ENCODE data around the gene NLRP1.

The NLRP1 gene

DNA sequence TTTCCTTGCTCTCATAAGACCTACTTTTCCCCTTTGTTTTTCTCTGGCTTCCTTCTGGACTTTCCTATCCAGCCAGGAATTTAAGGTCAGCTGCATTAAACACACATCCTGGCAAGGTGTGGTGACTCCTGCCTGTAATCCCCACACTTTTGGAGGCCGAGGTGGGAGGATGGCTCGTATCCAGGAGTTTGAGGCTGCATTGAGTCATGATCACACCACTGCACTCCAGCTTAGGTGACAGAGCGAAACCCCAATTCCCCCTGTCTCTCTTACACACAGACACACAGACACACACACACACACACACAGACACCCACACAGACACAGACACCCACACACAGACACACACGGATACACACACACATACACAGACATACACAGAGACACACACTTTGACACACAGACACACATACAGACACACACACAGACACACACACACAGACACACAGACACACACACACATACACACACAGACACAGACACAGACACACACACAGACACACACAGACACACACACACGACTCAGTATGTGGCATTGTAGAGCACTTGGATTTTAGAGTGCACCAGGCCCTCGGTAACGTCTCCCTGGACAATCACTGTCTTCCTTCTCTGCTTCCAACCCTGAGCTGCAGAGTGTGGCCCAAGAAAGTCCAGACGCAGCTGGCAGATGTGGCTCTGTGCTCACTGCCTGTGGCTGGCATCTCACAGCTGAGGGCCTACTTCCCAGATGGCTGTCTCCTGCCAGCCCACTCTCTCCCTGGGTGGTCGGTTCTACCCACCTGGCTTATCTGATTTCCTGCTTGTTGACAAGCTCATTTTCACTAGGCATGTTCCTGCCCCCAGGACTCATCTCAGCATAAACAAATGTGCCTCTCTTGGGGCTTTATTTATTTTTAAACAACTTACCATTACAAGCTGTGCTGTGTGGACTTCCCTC, 39.0 kb downstream of the NLRP1 start:
- no peak for ATAC-seq
- Mint-ChIP-seq H3K27ac (peak overlapping the region; percentile 35), H3K9me3 (no peaks in the 10 kb centered on the region), H3K36me3 (peaks cover 86% of the 10 kb centered on the region), H3K4me1 (peaks cover 13% of the 10 kb centered on the region), H3K4me3 (no peak overlapping the region)
- no peak for DNase-seq (ENCODE audit: low spot score in 2 of 2)

DNA sequence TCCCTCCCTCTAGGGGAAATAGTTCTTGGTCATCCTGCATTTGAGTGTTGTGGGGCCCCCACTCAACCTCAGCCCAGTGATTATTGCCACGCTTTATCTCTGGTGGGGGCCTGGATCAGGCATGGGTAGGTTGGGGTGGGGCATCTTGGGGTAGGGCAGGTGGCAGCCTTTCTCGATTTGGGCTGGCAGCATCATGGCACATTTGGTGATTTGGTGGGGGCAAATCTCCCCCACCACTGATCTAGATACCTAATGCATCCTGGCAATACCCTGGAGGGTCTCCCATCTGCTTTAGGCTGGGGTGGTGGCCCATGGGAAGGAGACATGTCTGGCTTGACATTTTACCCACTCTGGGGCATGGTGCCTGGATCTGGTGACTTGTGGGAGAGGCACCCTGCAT, 40.2 kb downstream of the NLRP1 start:
- H3K4me1 Mint-ChIP-seq, result peaks cover 13% of the 10 kb centered on the region
- no peak for DNase-seq (ENCODE audit: low spot score in 2 of 2)
- H3K4me3 Mint-ChIP-seq, result no peak overlapping the region
- ATAC-seq, result no peak
- H3K9me3 Mint-ChIP-seq, result no peaks in the 10 kb centered on the region
- no peak overlapping the region for H3K27ac Mint-ChIP-seq
- peaks cover 84% of the 10 kb centered on the region for H3K36me3 Mint-ChIP-seq

DNA sequence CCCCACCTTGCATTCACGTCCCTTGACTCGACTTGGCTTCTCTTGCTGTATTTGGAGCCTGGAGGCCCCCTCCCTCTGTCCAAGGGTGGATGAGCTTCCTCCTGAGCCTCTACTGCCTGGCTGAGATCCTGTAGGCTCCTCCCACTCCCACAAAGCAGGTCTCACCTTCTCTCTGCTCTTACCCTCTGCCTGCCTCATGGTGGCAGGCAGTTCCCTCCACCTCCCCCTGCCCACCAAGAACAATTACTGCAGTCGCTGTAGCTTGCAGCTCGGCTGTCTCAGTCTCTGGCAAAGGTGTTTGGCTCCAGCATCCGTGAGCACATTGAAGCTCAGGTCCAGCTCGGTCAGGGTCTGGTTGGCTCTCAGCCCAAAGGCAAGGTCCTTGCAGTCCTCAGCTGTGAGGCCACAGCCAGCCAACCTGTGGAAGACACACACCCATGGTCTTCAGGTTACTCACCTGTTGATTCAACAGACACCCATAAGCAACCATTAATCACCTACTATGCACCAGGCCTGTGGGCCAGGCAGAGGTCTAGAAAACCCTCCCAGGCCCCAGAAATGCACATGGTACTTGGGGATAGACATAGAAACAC, 42.6 kb downstream of the NLRP1 start:
- ATAC-seq (no peak), DNase-seq (ENCODE audit: low spot score in 2 of 2) (no peak)
- peak overlapping the region; percentile 40 for H3K27ac Mint-ChIP-seq
- no peaks in the 10 kb centered on the region for H3K9me3 Mint-ChIP-seq
- H3K4me1 Mint-ChIP-seq, result no peaks in the 10 kb centered on the region
- H3K36me3 Mint-ChIP-seq, result peaks cover 84% of the 10 kb centered on the region
- H3K4me3 Mint-ChIP-seq, result no peak overlapping the region

DNA sequence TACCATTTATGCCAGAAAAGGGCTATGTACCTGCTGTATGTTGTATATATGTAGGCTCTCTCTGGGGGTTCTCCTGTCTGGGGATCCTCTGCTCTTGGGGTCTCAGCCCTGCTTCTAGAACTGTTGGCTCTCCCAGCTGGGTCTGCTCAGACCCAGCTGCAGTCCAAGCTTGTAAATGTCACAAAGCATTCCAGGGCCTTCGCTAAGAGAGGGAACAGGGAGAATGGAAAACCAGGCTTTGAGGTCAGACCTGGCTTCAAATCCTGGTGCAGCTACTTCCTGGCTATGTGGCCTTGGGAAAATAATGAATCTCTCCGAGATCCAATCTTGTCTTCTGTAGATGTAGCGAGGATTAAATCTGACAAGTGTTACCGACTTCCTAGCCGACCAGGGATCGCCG, 44.0 kb downstream of the NLRP1 start:
- DNase-seq (ENCODE audit: low spot score in 2 of 2), result no peak
- Mint-ChIP-seq H3K36me3 (peaks cover 85% of the 10 kb centered on the region), H3K9me3 (no peaks in the 10 kb centered on the region), H3K4me3 (no peak overlapping the region), H3K27ac (no peak overlapping the region), H3K4me1 (no peaks in the 10 kb centered on the region)
- no peak for ATAC-seq

GRCh38 chr17:5539286-5539685, 45.0 kb downstream of the NLRP1 start:
- ATAC-seq, result no peak
- H3K4me1 Mint-ChIP-seq, result no peaks in the 10 kb centered on the region
- no peaks in the 10 kb centered on the region for H3K9me3 Mint-ChIP-seq
- no peak overlapping the region for H3K27ac Mint-ChIP-seq
- H3K4me3 Mint-ChIP-seq, result no peak overlapping the region
- DNase-seq (ENCODE audit: low spot score in 2 of 2), result no peak
- peaks cover 95% of the 10 kb centered on the region for H3K36me3 Mint-ChIP-seq

GRCh38 chr17:5536866-5537650, 47.3 kb downstream of the NLRP1 start:
- no peak for DNase-seq (ENCODE audit: low spot score in 2 of 2)
- Mint-ChIP-seq H3K36me3 (peaks cover 98% of the 10 kb centered on the region), H3K27ac (peak overlapping the region; percentile 84), H3K4me1 (no peaks in the 10 kb centered on the region), H3K4me3 (no peak overlapping the region), H3K9me3 (no peaks in the 10 kb centered on the region)
- ATAC-seq, result no peak

DNA sequence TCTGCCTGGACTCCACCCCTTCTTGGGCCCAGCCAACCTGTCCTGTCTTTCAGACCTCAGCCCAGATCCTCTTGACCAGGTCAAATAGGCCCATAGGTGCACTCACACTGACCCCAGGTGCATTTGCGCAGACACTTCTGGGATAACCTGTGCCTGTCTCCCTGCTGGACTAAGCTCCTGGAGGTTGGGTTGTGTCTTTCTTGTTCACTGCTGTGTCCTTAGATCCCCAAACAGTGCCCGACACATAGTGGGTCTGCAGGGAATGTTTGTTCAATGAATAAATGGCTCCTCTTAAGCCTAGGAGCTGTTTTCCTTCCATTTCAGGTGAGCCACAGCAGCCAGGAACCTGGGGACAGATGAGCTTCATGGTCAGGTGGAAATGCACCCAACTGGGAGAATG, 48.9 kb downstream of the NLRP1 start:
- no peaks in the 10 kb centered on the region for H3K4me1 Mint-ChIP-seq
- H3K9me3 Mint-ChIP-seq, result no peaks in the 10 kb centered on the region
- no peak for ATAC-seq
- H3K27ac Mint-ChIP-seq, result no peak overlapping the region
- no peak for DNase-seq (ENCODE audit: low spot score in 2 of 2)
- no peak overlapping the region for H3K4me3 Mint-ChIP-seq
- H3K36me3 Mint-ChIP-seq, result peaks cover 99% of the 10 kb centered on the region

DNA sequence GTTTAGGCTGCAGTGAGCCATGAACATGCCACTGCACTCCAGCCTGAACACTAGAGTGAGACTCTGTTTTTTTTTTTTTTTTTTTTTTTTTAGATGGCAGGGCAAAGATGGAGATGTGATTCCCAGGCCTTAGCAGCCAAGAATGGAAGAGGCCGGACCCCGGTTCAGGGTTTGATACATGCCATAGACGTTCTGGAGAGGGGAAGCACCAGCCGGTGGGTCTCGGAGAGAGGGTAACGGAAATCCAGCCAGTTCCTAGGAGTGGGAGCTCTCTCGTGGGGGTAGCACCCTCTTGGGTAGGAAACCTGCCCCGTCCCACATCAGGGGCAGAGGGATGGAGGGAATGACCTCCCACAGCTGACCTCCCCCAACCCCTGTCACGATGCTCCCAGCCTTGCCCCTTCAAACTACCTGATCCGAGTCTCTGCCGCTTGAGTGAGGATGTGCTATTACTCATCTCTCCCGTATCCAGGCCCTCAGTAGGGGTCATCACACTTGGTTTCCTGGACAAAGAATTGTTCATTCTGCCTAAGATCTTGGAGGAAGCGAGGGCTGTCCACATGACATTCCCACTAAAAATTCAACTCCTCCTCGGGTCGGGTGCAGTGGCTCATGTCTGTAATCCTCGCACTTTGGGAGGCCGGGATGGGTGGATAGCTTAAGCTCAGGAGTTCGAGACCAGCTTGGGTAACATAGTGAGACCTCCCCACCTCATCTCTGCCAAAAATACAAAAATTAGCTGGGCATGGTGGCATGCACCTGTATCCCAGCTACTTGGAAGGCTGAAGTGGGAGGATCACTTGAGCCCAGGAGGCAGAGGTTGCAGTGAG, 50.6 kb downstream of the NLRP1 start:
- peaks cover 100% of the 10 kb centered on the region for H3K36me3 Mint-ChIP-seq
- ATAC-seq (no peak), DNase-seq (ENCODE audit: low spot score in 2 of 2) (no peak)
- H3K9me3 Mint-ChIP-seq, result no peaks in the 10 kb centered on the region
- no peak overlapping the region for H3K27ac Mint-ChIP-seq
- H3K4me3 Mint-ChIP-seq, result no peak overlapping the region
- H3K4me1 Mint-ChIP-seq, result no peaks in the 10 kb centered on the region

GRCh38 chr17:5532581-5532980, 51.7 kb downstream of the NLRP1 start:
- ATAC-seq (no peak), DNase-seq (ENCODE audit: low spot score in 2 of 2) (no peak)
- Mint-ChIP-seq H3K36me3 (peaks cover 100% of the 10 kb centered on the region), H3K4me3 (no peak overlapping the region), H3K9me3 (no peaks in the 10 kb centered on the region), H3K27ac (no peak overlapping the region), H3K4me1 (no peaks in the 10 kb centered on the region)

DNA sequence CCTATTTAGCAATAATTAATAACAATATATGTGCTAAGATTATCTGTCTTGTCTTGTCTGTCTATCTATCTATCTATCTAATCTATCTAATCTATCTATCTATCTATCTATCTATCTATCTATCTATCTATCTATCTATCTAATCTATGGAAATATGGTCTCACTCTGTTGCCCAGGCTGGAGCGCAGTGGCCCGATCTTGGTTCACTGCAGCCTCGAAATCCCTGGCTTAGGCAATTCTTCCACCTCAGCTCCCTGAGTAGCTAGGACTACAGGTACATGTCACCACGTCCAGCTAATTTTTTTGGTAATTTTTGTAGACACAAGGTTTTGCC, 53.3 kb downstream of the NLRP1 start:
- ATAC-seq, result no peak
- peaks cover 94% of the 10 kb centered on the region for H3K36me3 Mint-ChIP-seq
- peak overlapping the region; percentile 27 for H3K27ac Mint-ChIP-seq
- DNase-seq (ENCODE audit: low spot score in 2 of 2), result no peak
- H3K4me1 Mint-ChIP-seq, result peaks cover 13% of the 10 kb centered on the region
- no peaks in the 10 kb centered on the region for H3K9me3 Mint-ChIP-seq
- no peak overlapping the region for H3K4me3 Mint-ChIP-seq

GRCh38 chr17:5530265-5531084, 53.8 kb downstream of the NLRP1 start:
- ATAC-seq (no peak), DNase-seq (ENCODE audit: low spot score in 2 of 2) (no peak)
- peaks cover 94% of the 10 kb centered on the region for H3K36me3 Mint-ChIP-seq
- no peak overlapping the region for H3K27ac Mint-ChIP-seq
- H3K9me3 Mint-ChIP-seq, result no peaks in the 10 kb centered on the region
- peaks cover 14% of the 10 kb centered on the region for H3K4me1 Mint-ChIP-seq
- H3K4me3 Mint-ChIP-seq, result no peak overlapping the region

DNA sequence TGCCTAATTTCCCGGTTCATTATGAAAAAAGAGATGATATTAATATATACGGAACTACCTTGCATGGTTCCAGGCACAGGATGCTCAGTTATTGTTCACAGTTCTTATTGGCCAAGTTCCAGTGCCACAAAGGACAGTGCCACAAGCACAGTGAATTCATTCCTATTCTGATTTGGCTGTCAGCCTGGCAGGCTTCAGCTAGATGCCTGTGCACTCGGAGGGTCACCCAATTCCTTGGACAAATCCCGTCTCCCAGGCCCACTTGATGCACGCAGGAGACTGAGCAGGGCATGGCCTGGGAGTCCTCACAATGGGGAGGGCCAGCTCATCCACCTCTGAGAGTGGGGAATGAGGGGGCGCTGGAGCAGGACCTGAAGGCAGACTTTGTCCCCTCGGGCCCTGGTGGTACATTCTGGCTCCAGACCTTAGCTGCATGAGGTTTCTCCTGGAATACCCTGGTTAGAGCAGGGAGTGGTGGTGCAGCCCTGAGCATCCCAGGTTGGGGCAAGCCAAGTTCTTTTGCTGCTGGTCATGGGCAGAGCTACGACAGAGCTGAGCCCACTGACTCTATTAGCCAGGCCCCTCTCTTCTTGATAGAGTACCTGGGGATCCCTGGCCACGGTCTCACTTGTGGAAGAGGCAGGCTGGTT, 56.6 kb downstream of the NLRP1 start:
- Mint-ChIP-seq H3K9me3 (no peaks in the 10 kb centered on the region), H3K27ac (peak overlapping the region; percentile 84), H3K4me1 (peaks cover 14% of the 10 kb centered on the region), H3K4me3 (no peak overlapping the region), H3K36me3 (peaks cover 94% of the 10 kb centered on the region)
- DNase-seq (ENCODE audit: low spot score in 2 of 2), result no peak
- no peak for ATAC-seq

GRCh38 chr17:5526821-5527598, 57.3 kb downstream of the NLRP1 start:
- Mint-ChIP-seq H3K4me3 (no peak overlapping the region), H3K36me3 (peaks cover 89% of the 10 kb centered on the region), H3K9me3 (no peaks in the 10 kb centered on the region), H3K27ac (peak overlapping the region; percentile 84), H3K4me1 (peaks cover 14% of the 10 kb centered on the region)
- peak; percentile 11 to 60 for DNase-seq (ENCODE audit: low spot score in 2 of 2)
- peak; percentile 99 for ATAC-seq

Measured in stimulated activated effector memory CD8-positive, alpha-beta T cell treated with anti-CD3 and anti-CD28 coated beads, Interleukin-12 subunit alpha, Interleukin-12 subunit beta, amount 100 ng/mL, for 72 hours (primary cell).